GM18907 (cell line): ENCODE data around the gene SPIC.
"Not testable (repeated sequence)": the region's sequence is repeated elsewhere in the genome, so short reads cannot be mapped to it uniquely, and the experiment has no call there.

Experiments
- ATAC-seq: cut with Tn5 transposase; IDR thresholded peaks from one replicate; pipeline ENCODE4 v1.9.1; 2021; ENCODE audit warnings: mild to moderate bottlenecking, moderate library complexity; ENCODE audit not compliant: unreplicated experiment

The SPIC gene

DNA sequence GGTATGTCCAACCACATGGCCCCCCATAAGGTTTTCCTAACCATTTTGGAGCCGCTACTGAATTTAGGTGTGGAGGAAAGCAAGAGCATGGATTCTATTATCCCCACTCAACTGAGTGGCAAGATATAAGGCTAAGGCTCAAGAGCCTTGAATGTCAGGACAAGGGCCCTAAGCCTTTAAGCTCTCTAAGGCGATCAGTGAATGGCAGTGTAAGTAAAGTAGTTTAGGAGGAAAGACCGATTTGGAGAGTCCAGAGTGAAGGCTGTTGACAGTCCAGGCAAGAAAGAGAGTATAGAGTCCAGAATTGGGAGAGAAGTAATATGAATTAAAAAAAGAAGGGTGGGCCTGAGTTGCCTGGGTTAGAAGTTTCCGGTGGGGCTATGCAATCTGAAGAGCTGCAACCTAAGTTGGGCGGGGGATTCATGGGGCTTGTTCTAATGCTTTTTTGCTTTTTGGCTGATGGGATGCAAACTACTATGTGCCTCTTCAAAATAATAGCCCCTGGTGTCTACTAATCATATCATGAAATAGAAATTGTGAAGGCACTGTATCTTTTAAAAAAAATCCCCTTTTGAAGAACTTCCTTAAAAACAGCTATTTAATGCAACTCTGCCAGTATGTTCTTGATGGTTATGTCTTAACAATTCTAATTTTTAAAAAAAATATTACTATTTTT lies at the start of gene SPIC:
Gene SPIC (plus strand): TSS at position 626 of the 676 bp plus-strand sequence. CDS start 1,569 bp downstream, outside the sequence.
- no peak for ATAC-seq

DNA sequence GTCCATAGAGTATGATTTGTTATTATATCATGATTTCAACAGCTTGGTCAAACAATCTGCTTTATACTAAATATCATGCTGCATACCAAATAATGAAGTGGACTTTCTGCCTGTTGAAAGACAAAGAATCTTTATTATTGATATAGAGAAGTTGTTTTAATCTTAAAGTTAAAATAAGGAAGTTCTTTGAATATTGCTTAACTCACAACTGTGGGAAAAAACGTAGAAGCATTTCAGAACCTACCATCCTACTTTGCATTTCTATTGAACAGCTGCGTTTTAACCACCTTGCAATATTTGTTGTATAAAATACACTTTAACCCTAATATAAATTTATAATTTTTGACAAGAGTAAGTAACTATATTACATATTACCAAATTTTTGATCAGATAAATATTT lies 44.7 kb upstream of the SPIC start:
- ATAC-seq: no peak

DNA sequence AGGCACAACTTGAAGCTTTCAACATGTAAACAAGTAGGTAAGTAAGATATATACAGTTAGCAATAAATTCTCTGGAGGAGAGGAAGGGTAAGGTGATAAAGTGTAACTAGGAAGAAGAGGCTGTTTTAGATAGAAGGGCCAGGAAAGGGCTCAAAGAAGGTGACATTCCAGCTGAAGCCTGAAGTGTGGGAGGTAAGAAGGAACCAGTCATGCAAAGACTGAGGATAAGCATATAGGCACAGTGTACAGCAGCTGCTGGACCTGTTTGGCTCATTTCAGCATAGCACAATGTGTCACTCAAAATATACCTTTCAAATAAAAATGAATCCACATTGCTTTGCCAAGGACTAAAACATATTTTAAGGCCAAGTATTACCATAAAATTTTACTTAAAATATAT lies 39.0 kb upstream of the SPIC start:
- ATAC-seq: no peak

DNA sequence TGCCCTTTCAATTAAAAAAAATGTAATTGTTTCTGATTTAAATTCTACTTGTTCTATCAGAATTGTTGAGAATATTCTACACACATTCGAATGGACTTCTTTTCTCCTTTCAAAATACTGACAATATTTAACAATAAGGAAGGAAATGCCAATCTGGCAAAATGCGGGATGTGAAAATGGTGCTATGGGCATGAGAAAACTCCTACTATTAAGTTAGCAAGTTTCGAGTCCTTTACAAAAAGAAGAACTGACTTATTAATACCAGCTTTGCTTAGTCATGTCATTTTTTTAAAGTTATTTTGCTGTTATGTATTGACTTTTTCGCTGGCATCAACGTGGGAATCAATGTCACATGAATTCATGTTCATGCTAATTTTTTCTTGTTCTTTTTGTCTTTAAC lies 35.9 kb upstream of the SPIC start:
- ATAC-seq: no peak

DNA sequence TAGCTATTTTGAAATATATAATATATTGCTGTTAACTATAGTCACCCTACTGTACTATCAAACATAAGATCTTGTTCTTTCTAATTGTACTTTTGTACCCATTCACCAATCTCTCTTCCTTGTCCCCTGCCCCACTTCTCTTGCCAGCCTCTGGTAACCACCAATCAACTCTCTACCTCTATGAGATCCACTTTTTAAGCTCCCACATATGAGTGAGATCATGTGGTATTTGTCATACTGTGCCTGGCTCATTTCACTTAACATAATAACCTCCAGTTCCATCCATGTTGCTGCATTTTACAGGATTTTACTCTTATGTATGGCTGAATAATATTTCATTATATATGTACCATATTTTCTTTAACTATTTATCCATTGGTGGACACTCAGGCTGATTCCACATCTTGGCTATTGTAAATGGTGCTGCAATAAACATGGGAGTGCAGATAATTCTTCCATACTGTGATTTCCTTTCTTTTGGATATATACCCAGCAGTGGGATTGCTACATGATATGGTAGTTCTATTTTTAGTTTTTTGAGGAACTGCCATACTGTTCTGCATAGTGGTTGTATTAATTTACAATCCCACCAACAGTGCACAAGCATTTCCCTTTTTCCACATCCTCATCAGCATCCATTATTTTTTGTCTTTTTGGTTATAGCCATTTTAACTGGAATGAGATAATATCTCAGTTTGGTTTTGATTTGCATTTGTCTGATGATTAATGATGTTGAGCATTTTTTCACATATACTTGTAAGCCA lies 33.5 kb upstream of the SPIC start:
- no peak for ATAC-seq

DNA sequence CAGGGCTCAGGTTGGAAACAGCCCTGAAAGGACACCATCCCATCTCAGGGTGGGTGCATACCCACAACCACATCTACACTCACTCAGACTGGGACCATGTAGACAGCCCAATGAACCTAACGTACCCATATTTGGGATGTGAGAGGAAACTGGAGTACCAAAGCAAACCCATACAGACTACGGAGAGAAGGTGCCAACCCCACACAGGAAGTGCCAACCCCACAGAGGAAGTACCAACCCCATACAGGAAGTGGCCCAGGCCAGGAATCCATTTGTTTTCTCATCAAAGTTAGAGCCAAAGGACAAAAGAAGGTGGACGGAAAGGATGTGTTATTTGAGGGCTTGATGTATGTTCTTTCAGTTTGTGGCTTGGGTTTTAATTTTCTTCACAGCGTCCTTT lies 19.5 kb upstream of the SPIC start:
- ATAC-seq: no peak

DNA sequence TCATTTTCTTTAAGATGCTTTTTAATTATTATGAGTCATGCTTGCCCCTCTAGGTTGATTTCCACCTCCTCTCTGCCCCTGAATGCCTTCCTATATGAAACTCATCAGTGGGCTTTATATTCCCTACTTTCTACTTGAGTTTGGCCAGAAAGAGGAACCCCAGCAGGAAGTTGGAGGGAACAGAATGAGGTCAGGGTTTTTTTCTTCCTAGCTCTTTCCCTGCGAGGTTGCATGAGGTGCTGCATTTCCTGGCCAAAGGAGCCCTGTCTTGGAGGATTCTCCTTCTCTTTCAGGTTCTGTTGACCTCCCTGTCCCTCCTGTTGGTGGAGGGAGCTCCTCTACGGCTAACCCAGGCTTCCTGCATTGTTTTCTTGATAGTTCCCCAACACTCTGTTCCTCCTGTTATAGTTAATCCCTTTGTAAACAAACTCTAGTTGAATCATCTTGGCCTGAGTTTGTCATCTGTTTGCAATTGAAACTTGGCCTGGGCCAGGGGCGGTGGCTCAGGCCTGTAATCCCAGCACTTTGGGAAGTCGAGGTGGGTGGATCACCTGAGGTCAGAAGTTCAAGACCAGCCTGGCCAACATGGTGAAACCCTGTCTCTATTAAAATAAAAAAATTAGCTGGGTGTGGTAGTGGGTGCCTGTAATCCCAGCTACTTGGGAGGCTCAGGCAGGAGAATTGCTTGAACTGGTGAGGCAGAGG lies 15.3 kb upstream of the SPIC start:
- ATAC-seq: no peak

DNA sequence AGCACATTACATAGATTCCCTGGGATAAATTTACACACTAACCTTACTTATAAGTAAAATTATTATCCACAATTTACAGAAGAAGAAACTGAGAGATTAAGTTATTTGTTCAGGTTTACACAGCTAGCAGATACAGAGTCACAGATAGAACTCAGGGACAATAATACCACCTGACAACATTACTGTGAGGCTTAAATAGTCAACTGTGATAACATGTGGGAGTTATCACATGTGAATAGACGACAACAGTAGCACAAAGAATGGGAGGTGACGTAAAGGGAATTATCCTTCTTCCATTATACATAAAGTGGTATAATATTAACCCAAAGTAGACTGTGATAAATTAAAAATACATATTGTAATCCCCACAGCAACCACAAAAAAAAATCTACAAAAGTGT lies 6.2 kb upstream of the SPIC start:
- ATAC-seq: no peak

DNA sequence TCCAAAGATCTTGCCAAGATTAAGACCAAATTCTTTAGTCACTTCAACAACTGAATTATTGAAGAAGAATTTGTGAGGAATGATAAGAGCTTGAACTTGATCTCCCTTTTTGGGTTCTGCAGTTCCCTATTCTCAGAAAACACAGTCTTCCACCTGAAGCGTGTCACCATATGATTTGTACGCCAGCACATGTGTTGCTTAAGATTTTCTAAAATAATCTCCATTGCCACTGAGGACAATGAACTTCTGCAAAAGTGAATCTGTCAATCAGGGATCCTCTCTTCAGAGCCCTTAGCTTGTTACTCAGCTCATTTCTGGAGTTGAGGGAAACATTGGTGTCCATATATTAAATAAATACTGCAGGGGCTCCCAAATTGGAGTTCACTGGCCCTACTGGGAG lies 4.2 kb upstream of the SPIC start:
- ATAC-seq: no peak

DNA sequence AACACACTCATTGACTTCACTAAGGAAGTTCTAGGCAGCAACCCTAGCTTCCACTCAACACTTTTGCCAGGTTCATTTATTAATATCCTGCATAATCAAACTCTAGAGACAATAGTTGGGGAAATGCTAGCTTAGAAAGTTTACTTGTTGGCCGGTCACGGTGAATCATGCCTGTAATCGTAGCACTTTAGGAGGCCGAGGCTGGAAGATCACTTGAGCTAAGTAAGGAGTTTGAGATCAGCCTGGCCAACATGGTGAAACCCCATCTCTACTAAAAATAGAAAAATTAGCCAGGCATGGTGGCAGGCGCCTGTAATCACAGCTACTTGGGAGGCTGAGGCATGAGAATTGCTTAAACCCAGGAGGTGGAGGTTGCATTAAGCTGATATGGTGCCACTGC lies 3.3 kb upstream of the SPIC start:
- not testable (repeated sequence) for ATAC-seq

DNA sequence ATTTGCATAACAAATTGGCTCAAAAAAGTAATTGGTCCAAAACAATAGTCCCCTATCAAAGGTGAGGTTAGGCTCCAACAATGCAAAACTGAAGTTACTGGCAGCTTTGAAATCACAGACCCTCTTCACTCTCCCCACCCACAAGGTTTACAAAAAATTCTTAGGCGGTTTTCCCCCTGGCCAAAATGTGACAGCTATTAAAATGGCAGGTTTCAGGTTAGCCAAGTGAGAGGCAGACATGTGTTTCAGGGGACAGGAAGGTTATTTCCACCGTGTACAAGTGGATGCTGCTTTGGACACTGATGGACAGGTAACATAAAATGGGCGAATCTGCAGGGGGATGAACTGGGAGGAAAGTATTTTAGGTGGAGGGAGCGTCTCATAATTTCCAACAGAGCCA lies 888 bp upstream of the SPIC start:
- no peak for ATAC-seq

DNA sequence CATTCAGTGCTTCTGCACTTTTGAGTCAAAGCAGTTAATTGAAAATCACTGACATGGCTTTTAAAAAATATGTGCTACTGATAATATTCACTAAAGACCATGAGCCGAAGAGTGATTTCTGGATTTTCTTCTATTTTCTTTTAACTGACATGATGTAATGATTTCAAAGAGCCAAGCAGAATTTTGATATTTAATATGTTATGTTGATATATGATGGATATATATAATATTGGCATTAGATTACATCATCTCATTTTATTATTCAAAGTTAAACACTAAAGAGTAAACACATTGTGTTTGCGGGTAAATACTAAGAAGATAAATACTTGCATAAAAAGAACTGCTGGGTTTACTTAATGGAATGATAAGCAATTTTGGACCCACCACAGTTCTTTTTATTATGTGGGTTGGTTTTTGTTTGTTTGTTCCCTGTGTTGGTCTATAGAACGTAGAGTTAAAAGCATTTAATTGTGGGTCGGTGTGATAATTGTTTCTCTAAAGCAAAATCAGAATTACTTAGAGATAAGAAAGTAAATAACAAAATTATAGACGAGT lies 692 bp downstream of the SPIC start:
- ATAC-seq: no peak

DNA sequence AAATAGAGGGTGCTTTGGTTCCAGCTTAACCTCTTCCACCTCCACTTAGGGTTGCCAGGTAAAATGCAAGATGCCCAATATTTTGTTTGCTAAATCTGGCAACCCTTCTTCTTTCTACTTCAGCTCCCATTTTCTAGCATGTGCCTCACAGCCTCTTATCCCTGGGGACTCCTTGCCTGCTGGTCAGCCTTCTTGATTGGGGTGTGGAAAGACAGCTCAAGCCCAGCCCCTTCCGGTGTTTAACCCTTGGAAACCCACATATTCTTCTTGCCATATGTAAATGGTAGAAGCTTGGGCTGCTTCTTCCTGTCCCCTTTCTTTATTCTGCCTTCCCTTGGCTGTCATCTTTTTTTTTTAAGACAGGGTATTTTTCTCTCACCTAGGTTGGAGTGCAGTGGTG lies 5.7 kb downstream of the SPIC start:
- ATAC-seq: no peak

DNA sequence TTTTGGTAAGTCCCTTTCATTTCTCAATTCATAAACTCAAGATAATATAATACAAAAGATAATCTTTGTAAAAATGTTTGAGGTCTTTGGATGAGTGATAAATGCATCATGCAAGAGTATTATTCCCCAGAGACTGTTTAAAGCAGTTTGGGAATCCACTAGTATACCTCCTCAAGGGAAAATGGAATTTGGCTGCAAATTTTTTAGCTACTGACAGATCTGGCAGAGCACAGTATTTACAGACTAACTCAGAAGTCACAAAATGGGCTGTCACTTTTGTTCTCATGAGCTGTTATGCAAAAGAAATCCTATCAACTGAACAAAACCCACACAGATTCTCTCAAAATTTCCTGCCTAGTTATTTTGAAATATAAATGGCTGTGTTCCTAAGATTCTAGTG lies 9.9 kb downstream of the SPIC start:
- ATAC-seq: no peak

DNA sequence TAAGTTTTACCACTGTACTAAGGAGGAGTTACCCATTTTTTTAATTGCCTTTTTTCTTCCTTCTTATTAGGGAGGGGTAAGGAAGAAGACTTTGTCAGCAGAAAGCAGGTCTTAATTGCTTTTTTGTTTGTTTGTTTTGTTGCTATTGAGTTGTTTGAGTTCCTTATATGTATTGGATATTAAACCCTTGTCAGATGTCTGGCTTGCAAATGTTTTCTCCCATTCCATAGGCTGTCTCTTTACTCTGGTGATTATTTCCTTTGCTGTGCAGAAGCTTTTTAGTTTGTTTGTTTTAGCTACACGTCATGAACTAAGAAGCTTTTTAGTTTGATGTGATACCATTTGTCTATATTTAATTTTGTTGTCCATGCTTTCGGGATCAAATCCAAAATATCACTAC lies 13.3 kb downstream of the SPIC start:
- ATAC-seq: no peak

DNA sequence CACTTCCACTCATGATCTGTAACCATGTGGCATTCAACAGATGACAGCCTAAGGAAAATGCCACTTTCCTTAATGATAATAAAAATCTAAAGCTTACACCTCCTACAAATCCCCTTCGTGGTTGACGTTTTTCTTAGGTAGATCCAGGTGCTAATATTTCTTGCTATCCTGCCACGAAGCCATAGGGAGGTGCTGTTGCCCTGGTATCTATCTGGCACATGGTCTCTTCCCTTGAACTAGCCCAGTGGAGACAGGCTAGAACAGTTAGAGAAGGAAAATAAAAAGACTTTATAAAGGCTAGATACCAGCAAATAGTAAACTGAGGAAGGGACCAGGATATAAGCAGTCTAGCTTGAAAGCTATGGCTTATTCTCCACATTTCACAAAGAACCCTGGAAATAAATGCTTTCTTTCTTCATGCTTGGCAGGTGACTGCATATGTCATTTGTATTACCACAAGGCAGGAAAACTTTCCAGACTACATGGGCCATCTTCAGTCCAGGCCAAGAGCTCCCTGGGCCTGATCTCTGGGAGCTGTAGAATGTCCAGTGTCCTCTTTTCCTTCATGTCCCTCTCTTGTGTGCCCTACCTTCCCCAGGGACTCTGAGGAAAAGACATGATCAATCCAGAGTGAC lies 15.3 kb downstream of the SPIC start:
- no peak for ATAC-seq

DNA sequence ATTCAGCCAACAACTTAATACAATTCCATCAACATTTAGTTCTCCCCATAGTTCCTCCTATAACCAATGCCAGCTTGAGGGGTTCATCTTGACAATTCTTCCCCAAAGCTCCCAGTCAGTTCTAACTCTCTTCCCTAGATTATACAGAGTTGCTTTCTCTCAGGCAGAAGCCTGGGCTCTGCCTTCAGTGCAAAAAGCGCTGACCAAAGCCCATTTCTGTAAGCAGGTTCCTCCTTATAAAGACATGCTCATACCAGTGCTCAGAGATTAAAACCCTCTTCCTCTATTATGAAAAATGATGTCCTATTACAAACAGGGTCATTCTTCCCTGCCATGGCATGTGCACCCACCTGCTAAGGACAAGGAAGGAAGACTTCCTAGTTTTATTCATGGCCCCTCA lies 16.2 kb downstream of the SPIC start:
- no peak for ATAC-seq

DNA sequence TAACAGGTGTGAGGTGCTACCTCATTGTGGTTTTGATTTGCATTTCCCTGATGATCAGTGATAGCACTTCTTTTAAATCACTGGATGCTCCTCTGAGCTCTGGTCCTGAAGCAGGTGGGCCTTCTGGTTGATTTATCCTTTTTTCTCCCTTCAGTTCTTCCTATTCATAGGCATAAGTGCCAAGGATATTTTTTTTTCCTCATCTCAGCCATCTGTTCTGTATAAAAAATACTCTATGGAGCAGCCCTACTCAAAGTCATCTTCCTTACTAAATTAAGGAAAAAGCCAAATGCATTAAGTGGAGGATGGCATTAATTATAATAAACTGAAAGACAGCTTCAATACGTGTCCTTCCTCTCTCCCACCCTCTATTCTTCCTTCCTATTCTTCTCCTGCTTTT lies 18.4 kb downstream of the SPIC start:
- no peak for ATAC-seq

DNA sequence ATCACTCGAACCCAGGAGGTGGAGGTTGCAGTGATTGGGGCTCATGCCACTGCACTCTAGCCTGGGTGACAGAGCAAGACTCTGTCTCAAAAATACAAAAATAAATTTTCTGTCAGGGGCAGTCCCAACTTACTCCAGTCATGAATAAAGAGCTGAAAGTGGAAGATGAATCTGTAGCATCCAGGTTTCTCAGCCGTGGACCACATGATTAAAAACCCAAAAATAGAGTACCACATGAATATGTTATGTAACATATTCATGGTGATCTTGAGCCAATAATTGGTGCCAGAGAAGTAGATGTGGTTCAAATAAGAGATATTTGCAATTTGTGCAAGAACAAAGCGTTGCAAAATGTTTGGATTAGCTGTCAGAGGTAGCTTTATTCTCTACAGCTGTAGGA lies 23.1 kb downstream of the SPIC start:
- no peak for ATAC-seq

DNA sequence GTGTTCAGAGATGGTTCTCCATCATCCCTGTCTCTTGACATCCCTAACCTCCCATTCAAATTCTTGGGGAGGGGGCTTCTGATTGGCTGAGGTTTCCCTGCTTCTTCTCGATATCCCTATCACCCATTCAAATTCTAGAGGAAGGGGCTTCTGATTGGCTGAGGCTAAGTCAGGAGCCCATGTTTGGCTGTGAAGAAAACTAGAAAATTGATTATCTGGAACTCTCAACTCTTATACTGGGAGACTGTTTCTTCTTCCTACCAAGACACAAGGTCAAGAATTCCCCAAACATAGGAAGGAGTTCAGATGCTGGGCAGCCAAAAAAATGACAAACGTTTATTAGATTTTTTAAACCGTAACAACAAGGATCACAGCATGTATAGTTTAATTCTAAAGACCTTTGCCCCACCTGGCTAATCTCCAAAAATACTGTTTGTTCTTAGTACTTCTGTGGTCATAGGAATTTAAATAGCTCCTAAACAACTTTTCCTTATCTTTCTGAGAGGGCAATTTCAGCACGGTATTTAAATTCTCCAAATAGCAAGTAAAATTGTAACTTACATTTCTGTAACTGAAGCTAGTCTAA lies 26.4 kb downstream of the SPIC start:
- no peak for ATAC-seq

DNA sequence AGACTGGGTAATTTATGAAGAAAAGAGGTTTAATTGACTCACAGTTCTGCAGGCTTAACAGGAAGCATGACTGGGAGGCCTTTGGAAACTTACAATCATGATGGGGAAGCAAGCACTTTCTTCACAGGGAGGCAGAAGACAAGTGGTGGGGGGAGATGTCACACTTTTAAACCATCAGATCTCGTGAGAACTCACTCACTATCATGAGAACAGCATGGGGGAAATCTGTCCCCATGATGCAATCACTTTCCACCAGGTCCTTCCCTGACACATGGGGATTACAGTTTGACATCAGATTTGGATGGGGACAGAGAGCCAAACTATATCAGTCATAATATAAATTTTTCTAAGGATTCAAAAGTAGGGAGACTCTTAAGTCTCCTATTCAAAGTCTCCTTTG lies 46.0 kb downstream of the SPIC start:
- no peak for ATAC-seq
